Heart left ventricle (tissue), 13 donors: ENCODE data around the gene AP1M2.

Source experiments
- CTCF ChIP-seq, 12 donors: fragments of 200-600 bp; sonication (generic) in 4 of 12; IDR thresholded peaks; one replicate each; pipeline versions ENCODE4 v1.5.0 to v1.8.0; 2018 to 2022; ENCODE audit warnings: antibody characterized with exemption in 12 of 12, mild to moderate bottlenecking in 5 of 12
- POLR2A ChIP-seq, 2 donors: fragments of 450-650 bp; IDR thresholded peaks; one replicate each; pipeline ENCODE4 v1.6.1; 2017; ENCODE audit warnings: antibody characterized with exemption in 2 of 2, mild to moderate bottlenecking in 2 of 2, moderate library complexity in 2 of 2
- donor health status: ischemic (EF 13 %, LVEDD 7.1; RV severe dilation, severe dysfunction).
- donor health status: DM: no; HTN: yes; CAD: no.
- donor health status: DM: no; HTN: no; CAD: no.
- donor health status: ischemic (EF 25% LVEDD 6.9; RV normal size, moderate dysfunction).
- donor health status: ischemic (EF 25% LVEDD 5.7; RV mildly dilated, moderate dysfunction).
- donor health status: ischemic (EF 35%, LVEDD 5.7; RV mildly dilated, moderate dysfunction).
- donor health status: nonischemic (EF 11% LVEDD 7.7; RV severe dilation, severe dysfunction).
- donor health status: DM: yes; HTN: yes; CAD: no.
- donor health status: PGD.
- donor health status: ischemic (EF 29% LVEDD 5.4; RV normal size, mild dysfunction).
- donor health status: nonischemic (EF 23%, LVEDD 6.1; RV moderate dilation, normal function).

- TF ChIP-seq CTCF (IDR thresholded peaks at IDR 0.05), result no peak
- TF ChIP-seq POLR2A (IDR thresholded peaks at IDR 0.05), result no peak
These were observed 9.2 kb downstream of the AP1M2 start for GRCh38 chr19:10577951-10578350.
